PC-3 (cell line): Measurements from ENCODE around the gene SARDH. TPM values are rescaled to one million over a fixed set of nuclear protein-coding genes. Genes with fewer than 3 reads are reported as not detected.

Experiments used
- ATAC-seq: fragments of 200-7000 bp; cut with Tn5 transposase; 2 replicates; pipeline ENCODE4 v1.9.1; 2020; ENCODE audit warnings: mild to moderate bottlenecking, moderate library complexity
- BruUV-seq: library from RNA; stranded (reverse); fragments of 400-500 nt; replicated peaks from 2 replicates; lab custom pipeline; 2021; lab: Mats Ljungman, UMichigan
- CTCF ChIA-PET: fragments of 300-600 bp; sonication (Branson Sonifier 250); formaldehyde crosslinking; loops from one replicate; lab custom pipeline; 2022; ENCODE audit warnings: antibody characterized with exemption; lab: Charles Lee
- POLR2A ChIA-PET: fragments of 300-600 bp; sonication (Branson Sonifier 250); formaldehyde crosslinking; loops from one replicate; lab custom pipeline; 2022; ENCODE audit warnings: antibody characterized with exemption; ENCODE audit not compliant: unreplicated experiment; lab: Charles Lee
- DNase-seq: peaks from one replicate; pipeline ENCODE4 v3.0.0-alpha.2; 2015
- H2AFZ ChIP-seq: fragments of 300-600 bp; sonication (generic); 2 replicates; pipeline ENCODE4 v1.6.0; 2016; ENCODE audit warnings: antibody characterized with exemption, low read length
- H3F3A ChIP-seq: fragments of 300-600 bp; sonication (generic); one replicate; pipeline ENCODE4 v1.6.0; 2017; ENCODE audit warnings: antibody characterized with exemption, low read length, control low read depth, mild to moderate bottlenecking; ENCODE audit not compliant: unreplicated experiment
- H3K27ac ChIP-seq: fragments of 300-600 bp; sonication (generic); 2 replicates; pipeline ENCODE4 v1.5.1; 2016; ENCODE audit warnings: mild to moderate bottlenecking, low read length
- H3K27me3 ChIP-seq: fragments of 300-600 bp; sonication (generic); 2 replicates; pipeline ENCODE4 v1.6.1; 2016; ENCODE audit warnings: low read length, mixed read lengths
- H3K36me3 ChIP-seq: fragments of 300-600 bp; sonication (generic); 2 replicates; pipeline ENCODE4 v1.6.1; 2016; ENCODE audit warnings: low read depth, mixed run types, low read length, mixed read lengths
- H3K4me1 ChIP-seq: fragments of 300-600 bp; sonication (generic); 2 replicates; pipeline ENCODE4 v1.5.1; 2016; ENCODE audit warnings: low read length; ENCODE audit not compliant: insufficient read depth
- H3K4me2 ChIP-seq: fragments of 300-600 bp; sonication (generic); 2 replicates; pipeline ENCODE4 v1.6.0; 2016; ENCODE audit warnings: low read length
- H3K4me3 ChIP-seq: fragments of 300-600 bp; sonication (generic); 2 replicates; pipeline ENCODE4 v1.5.1; 2016; ENCODE audit warnings: mild to moderate bottlenecking, low read length, mixed read lengths
- H3K79me2 ChIP-seq: fragments of 300-600 bp; sonication (generic); 2 replicates; pipeline ENCODE4 v1.6.1; 2017; ENCODE audit warnings: low read length, mixed read lengths
- H3K9ac ChIP-seq: fragments of 300-600 bp; sonication (generic); 2 replicates; pipeline ENCODE4 v1.6.0; 2016; ENCODE audit warnings: mild to moderate bottlenecking, low read length
- H3K9me2 ChIP-seq: fragments of 300-600 bp; sonication (generic); replicated peaks from 2 replicates; pipeline ENCODE4 v1.6.1; 2016; ENCODE audit warnings: mixed run types, low read length, mixed read lengths
- H3K9me3 ChIP-seq: fragments of 300-600 bp; sonication (generic); 2 replicates; pipeline ENCODE4 v1.6.1; 2016; ENCODE audit warnings: low read length, mixed read lengths
- H4K20me1 ChIP-seq: fragments of 300-600 bp; sonication (generic); 2 replicates; pipeline ENCODE4 v1.6.1; 2016; ENCODE audit warnings: low read length, mixed read lengths
- EZH2 ChIP-seq: fragments of 300-600 bp; sonication (generic); IDR thresholded peaks from one replicate; pipeline ENCODE4 v1.6.1; 2017; ENCODE audit warnings: antibody characterized with exemption, mild to moderate bottlenecking, low read length; ENCODE audit not compliant: unreplicated experiment
- EZH2phosphoT487 ChIP-seq: fragments of 300-600 bp; sonication (generic); IDR thresholded peaks from 2 replicates; pipeline ENCODE4 v1.6.1; 2018; ENCODE audit warnings: mild to moderate bottlenecking, antibody characterized with exemption, low read length, borderline replicate concordance
- intact Hi-C: fragments of 100-400 bp; cut with micrococcal nuclease; formaldehyde crosslinking; loops from 2 replicates; pipeline ENCODE4 v1.9.0; 2023
- total RNA-seq: library from RNA; depleted of rRNA; stranded (reverse); fragments of >200 nt; gene quantifications from 2 replicates; pipeline ENCODE4 v1.2.3, GENCODE V29; 2014
- TF ChIP-seq, protein P1 (sequence below): fragments of 300-600 bp; sonication (generic); conservative IDR thresholded peaks from 2 replicates; pipeline ENCODE4 v1.5.1; 2017; ENCODE audit warnings: antibody characterized with exemption, low read depth, mild to moderate bottlenecking, low read length

The SARDH gene
- total RNA-seq, 1 experiment from 2014 or later, result 3.4 TPM

DNA sequence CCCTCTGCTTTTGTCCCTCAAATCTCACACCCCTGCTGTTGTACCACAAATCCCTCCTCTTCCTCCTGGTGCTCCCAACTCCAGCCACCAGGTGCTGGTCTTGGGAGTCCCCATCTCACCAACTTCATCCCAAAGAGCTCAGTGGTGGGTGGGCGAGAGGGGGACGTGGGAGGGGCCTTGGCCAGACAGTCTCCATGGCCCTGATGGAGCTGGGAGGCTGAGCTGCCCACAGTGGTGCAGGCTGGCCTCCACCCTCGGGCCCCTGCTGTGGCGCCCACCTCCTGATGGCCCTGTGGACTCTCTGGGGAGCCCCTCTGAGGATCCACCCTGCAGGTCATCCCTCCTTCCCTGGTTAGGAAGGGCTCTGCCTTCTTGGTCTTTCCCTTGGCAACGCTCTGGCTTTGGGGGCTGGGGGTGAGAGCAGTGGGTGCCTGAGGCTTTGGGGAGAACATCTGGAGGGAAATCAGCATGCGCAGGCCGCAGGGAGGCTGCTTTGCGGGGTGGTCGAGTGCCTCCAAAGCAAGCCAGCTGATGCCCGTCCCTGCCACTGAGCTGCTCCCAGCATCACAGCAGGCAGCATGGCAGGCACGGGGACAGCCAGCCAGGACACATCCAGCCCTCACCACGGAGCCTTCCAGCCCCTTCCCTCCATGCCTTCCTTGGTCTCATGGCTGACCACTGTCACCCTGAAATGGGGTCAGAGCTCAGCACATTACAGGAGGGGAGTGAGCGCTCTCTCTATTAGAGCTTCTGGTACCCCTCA lies 121.3 kb downstream of the SARDH start:
- peaks cover 85% of the 10 kb centered on the region for H3K27me3 ChIP-seq
- POLR2A ChIA-PET, result no interaction called here
- H4K20me1 ChIP-seq, result no peaks in the 10 kb centered on the region

DNA sequence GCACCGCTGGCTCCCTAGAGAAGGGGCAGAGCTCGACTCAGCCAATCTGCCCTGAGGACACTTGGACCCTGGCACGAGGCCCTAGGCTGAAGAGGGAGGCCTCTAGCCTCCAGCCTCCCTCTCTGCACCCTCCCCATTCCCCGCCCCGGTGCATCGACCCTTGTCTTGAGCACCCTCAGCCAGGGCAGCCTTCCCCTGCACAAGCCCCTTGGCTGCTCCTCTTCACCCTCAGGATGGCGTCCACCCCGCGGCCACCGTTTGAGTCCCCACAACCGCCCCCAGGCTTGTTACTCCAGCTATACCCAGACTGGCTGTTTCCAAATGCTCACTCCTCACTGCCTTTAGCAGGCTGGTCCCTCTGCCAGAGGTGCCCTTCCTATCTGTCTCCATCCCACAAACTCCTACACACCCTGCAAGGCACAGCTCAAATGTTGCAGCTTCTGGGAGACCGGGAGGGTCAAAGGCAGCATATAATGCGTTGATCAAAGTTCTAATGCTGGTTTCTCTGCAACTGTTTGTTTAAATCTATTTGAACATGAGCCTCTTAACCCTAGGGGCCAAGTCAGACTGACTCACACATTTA lies 122.5 kb downstream of the SARDH start:
- TF ChIP-seq, protein P1, sequence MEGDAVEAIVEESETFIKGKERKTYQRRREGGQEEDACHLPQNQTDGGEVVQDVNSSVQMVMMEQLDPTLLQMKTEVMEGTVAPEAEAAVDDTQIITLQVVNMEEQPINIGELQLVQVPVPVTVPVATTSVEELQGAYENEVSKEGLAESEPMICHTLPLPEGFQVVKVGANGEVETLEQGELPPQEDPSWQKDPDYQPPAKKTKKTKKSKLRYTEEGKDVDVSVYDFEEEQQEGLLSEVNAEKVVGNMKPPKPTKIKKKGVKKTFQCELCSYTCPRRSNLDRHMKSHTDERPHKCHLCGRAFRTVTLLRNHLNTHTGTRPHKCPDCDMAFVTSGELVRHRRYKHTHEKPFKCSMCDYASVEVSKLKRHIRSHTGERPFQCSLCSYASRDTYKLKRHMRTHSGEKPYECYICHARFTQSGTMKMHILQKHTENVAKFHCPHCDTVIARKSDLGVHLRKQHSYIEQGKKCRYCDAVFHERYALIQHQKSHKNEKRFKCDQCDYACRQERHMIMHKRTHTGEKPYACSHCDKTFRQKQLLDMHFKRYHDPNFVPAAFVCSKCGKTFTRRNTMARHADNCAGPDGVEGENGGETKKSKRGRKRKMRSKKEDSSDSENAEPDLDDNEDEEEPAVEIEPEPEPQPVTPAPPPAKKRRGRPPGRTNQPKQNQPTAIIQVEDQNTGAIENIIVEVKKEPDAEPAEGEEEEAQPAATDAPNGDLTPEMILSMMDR, result no peak
- TF ChIP-seq EZH2 (no peak), EZH2phosphoT487 (no peak)
- H3K27me3 ChIP-seq, result peaks cover 87% of the 10 kb centered on the region
- no peak overlapping the region for H2AFZ ChIP-seq
- no peaks in the 10 kb centered on the region for H3K36me3 ChIP-seq
- intact Hi-C loops, result no loop called here
- H3K4me1 ChIP-seq, result no peaks in the 10 kb centered on the region
- H3K27ac ChIP-seq, result no peak overlapping the region
- no TSS peak for BruUV-seq
- no peaks in the 10 kb centered on the region for H3K79me2 ChIP-seq
- DNase-seq (no peak), ATAC-seq (no peak)
- no peaks in the 10 kb centered on the region for H3F3A ChIP-seq
- H3K4me3 ChIP-seq, result no peak overlapping the region
- H4K20me1 ChIP-seq, result no peaks in the 10 kb centered on the region
- H3K9me3 ChIP-seq, result no peaks in the 10 kb centered on the region
- ChIA-PET POLR2A (no interaction called here), CTCF (no interaction called here)
- H3K9ac ChIP-seq, result no peak overlapping the region
- no peak overlapping the region for H3K4me2 ChIP-seq
- H3K9me2 ChIP-seq, result no peaks in the 10 kb centered on the region

More for the DNA sequence above, 121.3 kb downstream of the SARDH start:
- H3K9ac ChIP-seq, result no peak overlapping the region
- no peaks in the 10 kb centered on the region for H3K9me3 ChIP-seq
- intact Hi-C loops, result no loop called here
- CTCF ChIA-PET, result no interaction called here
- H3K79me2 ChIP-seq, result no peaks in the 10 kb centered on the region
- H3K9me2 ChIP-seq, result no peaks in the 10 kb centered on the region
- H3K36me3 ChIP-seq, result no peaks in the 10 kb centered on the region
- H2AFZ ChIP-seq, result no peak overlapping the region
- no TSS peak for BruUV-seq
- H3K4me3 ChIP-seq, result no peak overlapping the region
- no peak for TF ChIP-seq EZH2
- TF ChIP-seq, protein P1, result no peak
- no peaks in the 10 kb centered on the region for H3K4me1 ChIP-seq
- DNase-seq (no peak), ATAC-seq (no peak)
- H3F3A ChIP-seq, result no peaks in the 10 kb centered on the region
- no peak overlapping the region for H3K27ac ChIP-seq
- no peak overlapping the region for H3K4me2 ChIP-seq

DNA sequence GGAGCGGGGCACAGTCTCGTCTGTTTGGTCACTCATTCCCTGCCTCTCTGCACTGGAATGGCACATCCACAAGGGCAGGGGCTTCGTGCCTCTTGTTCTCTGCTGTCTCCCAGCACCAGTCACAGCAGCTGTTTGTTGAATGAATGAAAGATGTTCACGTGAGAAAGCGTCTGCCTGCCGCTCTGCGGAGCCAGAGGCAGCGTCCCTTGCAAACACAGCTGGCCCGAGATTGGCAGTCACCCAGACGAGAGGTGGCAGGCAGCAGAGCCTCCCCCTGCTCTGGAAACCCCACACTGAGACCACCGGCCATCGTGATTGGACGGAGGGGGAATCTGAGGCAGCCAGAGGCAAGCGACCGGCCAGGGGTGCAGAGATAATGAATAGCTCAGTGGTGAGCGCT lies 123.0 kb downstream of the SARDH start:
- intact Hi-C loops, result no loop called here
- TF ChIP-seq, protein P1, result no peak
- TF ChIP-seq EZH2, result no peak
- TF ChIP-seq EZH2phosphoT487, result no peak
- H4K20me1 ChIP-seq, result no peaks in the 10 kb centered on the region
- H3F3A ChIP-seq, result no peaks in the 10 kb centered on the region
- H3K4me3 ChIP-seq, result no peak overlapping the region
- no peak overlapping the region for H3K4me2 ChIP-seq
- no peaks in the 10 kb centered on the region for H3K9me2 ChIP-seq
- no peak overlapping the region for H3K9ac ChIP-seq
- peaks cover 87% of the 10 kb centered on the region for H3K27me3 ChIP-seq
- H3K4me1 ChIP-seq, result no peaks in the 10 kb centered on the region
- H3K9me3 ChIP-seq, result no peaks in the 10 kb centered on the region
- no peaks in the 10 kb centered on the region for H3K36me3 ChIP-seq
- H3K79me2 ChIP-seq, result no peaks in the 10 kb centered on the region
- H2AFZ ChIP-seq, result no peak overlapping the region
- ChIA-PET CTCF (no interaction called here), POLR2A (no interaction called here)
- ATAC-seq, result no peak
- no peak for DNase-seq
- BruUV-seq, result no TSS peak
- H3K27ac ChIP-seq, result no peak overlapping the region
